ENCODE data around the gene SUSD1. TPM values are rescaled to one million over a fixed set of nuclear protein-coding genes. Genes with fewer than 3 reads are reported as not detected.
A peak's percentile ranks its signal among the peaks of the same experiment; 100 is the strongest.

Gene SUSD1
- total RNA-seq, 1 donor from 2014 or later, result 16.6 TPM

DNA sequence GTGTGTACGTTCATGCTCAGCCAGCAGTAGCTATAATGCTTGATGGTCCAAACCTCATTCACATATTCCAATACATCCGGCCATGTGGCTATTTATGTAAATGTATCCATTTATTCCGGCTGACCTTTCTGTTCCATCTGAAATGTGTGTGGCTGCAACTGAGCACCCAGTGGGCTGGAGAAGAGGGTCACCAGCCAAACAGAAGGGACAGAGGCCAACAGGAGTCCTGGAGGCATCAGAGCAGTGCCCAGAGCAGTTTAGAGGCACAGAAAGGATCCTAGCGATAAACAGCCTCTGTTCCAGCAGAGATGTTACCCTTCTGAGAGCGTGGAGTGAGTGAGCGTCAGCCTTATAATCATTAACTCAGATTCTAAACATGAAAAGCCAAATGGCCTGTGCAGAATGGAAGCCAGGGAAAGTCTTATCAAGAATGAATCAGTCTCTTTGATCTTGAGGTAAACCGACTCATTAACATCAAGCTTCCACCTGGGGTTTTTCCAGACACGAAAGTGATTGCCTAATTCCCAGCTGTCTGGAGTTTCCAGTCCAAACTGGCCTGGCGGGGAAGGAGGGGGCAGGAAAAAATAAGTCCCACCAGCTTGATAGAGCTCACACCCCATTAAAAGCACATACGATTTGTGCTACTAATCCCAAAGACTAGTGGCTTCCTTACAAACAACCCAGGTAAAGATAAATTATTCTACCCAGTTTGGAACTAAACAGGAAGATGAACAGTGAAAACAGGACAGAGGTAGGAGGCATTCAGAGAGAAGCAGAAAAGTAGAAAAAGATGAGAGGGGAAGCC lies 55.7 kb downstream of the SUSD1 start:
- Histone ChIP-seq H4K20me1 (ENCODE audit: insufficient read depth, low read length) (no peaks in the 10 kb centered on the region), H3K9me3 (ENCODE audit: insufficient read depth, low read depth, low read length) (no peaks in the 10 kb centered on the region), H2AFZ (ENCODE audit: low read depth, low read length) (no peak overlapping the region), H3K36me3 (ENCODE audit: insufficient read depth, low read length) (no peaks in the 10 kb centered on the region), H3K79me2 (ENCODE audit: insufficient read depth, low read length) (no peaks in the 10 kb centered on the region), H3K4me1 (ENCODE audit: insufficient read depth, low read length) (peaks cover 16% of the 10 kb centered on the region), H3K9ac (ENCODE audit: low read length) (peak overlapping the region; percentile 49), H3K27me3 (ENCODE audit: insufficient read depth, low read length) (no peaks in the 10 kb centered on the region), H3K4me3 (ENCODE audit: insufficient read depth, low read depth, low read length) (no peak overlapping the region), H3K27ac (ENCODE audit: low read depth, low read length) (peak overlapping the region; percentile 72), H3K4me2 (ENCODE audit: low read length) (peak overlapping the region; percentile 28)
- Mint-ChIP-seq H3K27ac (ENCODE audit: unreplicated experiment) (peak overlapping the region; percentile 44), H3K4me1 (ENCODE audit: low read depth, unreplicated experiment) (peaks cover 16% of the 10 kb centered on the region), H3K36me3 (ENCODE audit: low read depth, unreplicated experiment) (peaks cover 21% of the 10 kb centered on the region), H3K4me3 (ENCODE audit: unreplicated experiment) (no peak overlapping the region), H3K27me3 (ENCODE audit: low read depth, unreplicated experiment) (no peaks in the 10 kb centered on the region), H3K9me3 (ENCODE audit: unreplicated experiment) (peaks cover 2% of the 10 kb centered on the region)
- peak; percentile 94 for DNase-seq (ENCODE audit: low read depth)
- TF ChIP-seq, protein P1, sequence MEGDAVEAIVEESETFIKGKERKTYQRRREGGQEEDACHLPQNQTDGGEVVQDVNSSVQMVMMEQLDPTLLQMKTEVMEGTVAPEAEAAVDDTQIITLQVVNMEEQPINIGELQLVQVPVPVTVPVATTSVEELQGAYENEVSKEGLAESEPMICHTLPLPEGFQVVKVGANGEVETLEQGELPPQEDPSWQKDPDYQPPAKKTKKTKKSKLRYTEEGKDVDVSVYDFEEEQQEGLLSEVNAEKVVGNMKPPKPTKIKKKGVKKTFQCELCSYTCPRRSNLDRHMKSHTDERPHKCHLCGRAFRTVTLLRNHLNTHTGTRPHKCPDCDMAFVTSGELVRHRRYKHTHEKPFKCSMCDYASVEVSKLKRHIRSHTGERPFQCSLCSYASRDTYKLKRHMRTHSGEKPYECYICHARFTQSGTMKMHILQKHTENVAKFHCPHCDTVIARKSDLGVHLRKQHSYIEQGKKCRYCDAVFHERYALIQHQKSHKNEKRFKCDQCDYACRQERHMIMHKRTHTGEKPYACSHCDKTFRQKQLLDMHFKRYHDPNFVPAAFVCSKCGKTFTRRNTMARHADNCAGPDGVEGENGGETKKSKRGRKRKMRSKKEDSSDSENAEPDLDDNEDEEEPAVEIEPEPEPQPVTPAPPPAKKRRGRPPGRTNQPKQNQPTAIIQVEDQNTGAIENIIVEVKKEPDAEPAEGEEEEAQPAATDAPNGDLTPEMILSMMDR (IDR thresholded peaks at IDR 0.05; ENCODE audit: insufficient read depth, low read depth, low read length), result no peak
- no peak for TF ChIP-seq EZH2 (IDR thresholded peaks at IDR 0.05; ENCODE audit: insufficient read depth, low read length)
- FAIRE-seq, result no peak

GRCh38 chr9:112118009-112118408 lies 57.1 kb downstream of the SUSD1 start:
- peaks cover 19% of the 10 kb centered on the region for H3K36me3 Mint-ChIP-seq (ENCODE audit: low read depth, unreplicated experiment)
- Histone ChIP-seq H3K79me2 (ENCODE audit: insufficient read depth, low read length) (no peaks in the 10 kb centered on the region), H4K20me1 (ENCODE audit: insufficient read depth, low read length) (no peaks in the 10 kb centered on the region), H3K4me3 (ENCODE audit: insufficient read depth, low read depth, low read length) (no peak overlapping the region), H3K9me3 (ENCODE audit: insufficient read depth, low read depth, low read length) (no peaks in the 10 kb centered on the region), H2AFZ (ENCODE audit: low read depth, low read length) (no peak overlapping the region), H3K27me3 (ENCODE audit: insufficient read depth, low read length) (no peaks in the 10 kb centered on the region), H3K9ac (ENCODE audit: low read length) (no peak overlapping the region), H3K4me2 (ENCODE audit: low read length) (no peak overlapping the region), H3K4me1 (ENCODE audit: insufficient read depth, low read length) (peaks cover 19% of the 10 kb centered on the region), H3K36me3 (ENCODE audit: insufficient read depth, low read length) (no peaks in the 10 kb centered on the region), H3K27ac (ENCODE audit: low read depth, low read length) (no peak overlapping the region)
- FAIRE-seq (no peak), DNase-seq (ENCODE audit: low read depth) (no peak)
- H3K27me3 Mint-ChIP-seq (ENCODE audit: low read depth, unreplicated experiment), result no peaks in the 10 kb centered on the region
- peaks cover 16% of the 10 kb centered on the region for H3K4me1 Mint-ChIP-seq (ENCODE audit: low read depth, unreplicated experiment)
- H3K9me3 Mint-ChIP-seq (ENCODE audit: unreplicated experiment), result no peaks in the 10 kb centered on the region
- H3K4me3 Mint-ChIP-seq (ENCODE audit: unreplicated experiment), result no peak overlapping the region
- TF ChIP-seq, protein P1 (IDR thresholded peaks at IDR 0.05; ENCODE audit: insufficient read depth, low read depth, low read length), result no peak
- TF ChIP-seq EZH2 (IDR thresholded peaks at IDR 0.05; ENCODE audit: insufficient read depth, low read length), result no peak
- H3K27ac Mint-ChIP-seq (ENCODE audit: unreplicated experiment), result peak overlapping the region; percentile 47
